CD14-positive monocyte (primary cell): Measurements from ENCODE around the gene PLBD1. TPM values are rescaled to one million over a fixed set of nuclear protein-coding genes. Genes with fewer than 3 reads are reported as not detected.

Experiments used
- DNase-seq, 3 donors: peaks; one replicate each; pipeline ENCODE4 v3.0.0-alpha.2; 2011 to 2022
- H2AFZ ChIP-seq: 2 replicates; pipeline ENCODE4 v1.6.0; 2012; ENCODE audit warnings: mild to moderate bottlenecking, low read depth, low read length, inconsistent platforms; ENCODE audit not compliant: insufficient read depth, poor library complexity, severe bottlenecking
- H3K27ac ChIP-seq, 2 donors: 1 replicate in 1 of 2; 2 replicates in 1 of 2; pipeline ENCODE4 v1.5.1; 2012 to 2013; ENCODE audit warnings: low read length in 2 of 2, control low read depth in 1 of 2, inconsistent platforms in 1 of 2, low read depth in 1 of 2, mild to moderate bottlenecking in 1 of 2
- H3K27me3 ChIP-seq, 2 donors: one replicate each; pipeline versions ENCODE4 v1.6.0 to v1.6.1; 2011 to 2013; ENCODE audit warnings: low read length in 2 of 2; ENCODE audit not compliant: control insufficient read depth in 2 of 2, insufficient read depth in 2 of 2
- H3K36me3 ChIP-seq, 2 donors: replicated peaks in 1 of 2; 1 replicate in 1 of 2; 2 replicates in 1 of 2; pipeline versions ENCODE4 v1.5.1 to v1.6.1; 2012 to 2013; ENCODE audit warnings: low read length in 2 of 2, control low read depth in 1 of 2, inconsistent platforms in 1 of 2, mild to moderate bottlenecking in 1 of 2; ENCODE audit not compliant: insufficient read depth in 2 of 2, control insufficient read depth in 1 of 2
- H3K4me1 ChIP-seq, 2 donors: 1 replicate in 1 of 2; 2 replicates in 1 of 2; pipeline versions ENCODE4 v1.5.1 to v1.6.1; 2012 to 2013; ENCODE audit warnings: low read length in 2 of 2, control low read depth in 1 of 2, inconsistent platforms in 1 of 2, mild to moderate bottlenecking in 1 of 2, moderate library complexity in 1 of 2; ENCODE audit not compliant: insufficient read depth in 2 of 2, control insufficient read depth in 1 of 2
- H3K4me2 ChIP-seq: replicated peaks from 2 replicates; pipeline ENCODE3; 2012; ENCODE audit warnings: low read length, moderate library complexity, mild to moderate bottlenecking; ENCODE audit not compliant: poor library complexity, severe bottlenecking; ENCODE audit errors: extremely low read depth
- H3K4me3 ChIP-seq, 3 experiments: fragments of 200-600 bp in 1 of 3; sonication (generic) in 1 of 3; replicated peaks in 1 of 3; 1 replicate in 2 of 3; 2 replicates in 1 of 3; pipeline ENCODE4 v1.5.1; 2011 to 2013; ENCODE audit warnings: low read length in 3 of 3, mild to moderate bottlenecking in 3 of 3, control low read depth in 2 of 3, low read depth in 2 of 3, inconsistent platforms in 1 of 3, moderate library complexity in 1 of 3
- H3K79me2 ChIP-seq: 2 replicates; pipeline ENCODE4 v1.6.0; 2012; ENCODE audit warnings: mild to moderate bottlenecking, control low read depth, inconsistent platforms, low read length, moderate library complexity; ENCODE audit not compliant: insufficient read depth
- H3K9ac ChIP-seq: 2 replicates; pipeline ENCODE4 v1.6.0; 2017; ENCODE audit warnings: low read length, mild to moderate bottlenecking; ENCODE audit not compliant: insufficient read depth, poor library complexity, severe bottlenecking
- H3K9me3 ChIP-seq, 2 donors: replicated peaks in 1 of 2; 1 replicate in 1 of 2; 2 replicates in 1 of 2; pipeline versions ENCODE4 v1.5.1 to v1.6.1; 2012 to 2013; ENCODE audit warnings: low read length in 2 of 2, control low read depth in 1 of 2; ENCODE audit not compliant: control insufficient read depth in 1 of 2, insufficient read depth in 1 of 2
- H4K20me1 ChIP-seq: 2 replicates; pipeline ENCODE4 v1.6.0; 2012; ENCODE audit warnings: mild to moderate bottlenecking, low read length, control low read depth, moderate library complexity; ENCODE audit not compliant: insufficient read depth
- H3K27ac Mint-ChIP-seq, 7 donors: one replicate each; pipeline ENCODE4 v1.8.0; 2020; ENCODE audit warnings: mild to moderate bottlenecking in 7 of 7, mixed read lengths in 7 of 7, moderate library complexity in 6 of 7, inconsistent platforms in 2 of 7
- H3K27me3 Mint-ChIP-seq, 3 donors: one replicate each; pipeline ENCODE4 v1.8.0; 2021 to 2022; ENCODE audit warnings: low read depth in 3 of 3, mild to moderate bottlenecking in 3 of 3, mixed read lengths in 3 of 3, moderate library complexity in 3 of 3, inconsistent platforms in 1 of 3
- H3K36me3 Mint-ChIP-seq, 2 donors: one replicate each; pipeline ENCODE4 v1.8.0; 2020; ENCODE audit warnings: mixed read lengths in 2 of 2, inconsistent platforms in 1 of 2, mild to moderate bottlenecking in 1 of 2
- H3K4me1 Mint-ChIP-seq: one replicate; pipeline ENCODE4 v1.8.0; 2020; ENCODE audit warnings: mild to moderate bottlenecking, mixed read lengths
- H3K4me3 Mint-ChIP-seq, 2 donors: one replicate each; pipeline ENCODE4 v1.8.0; 2020; ENCODE audit warnings: mild to moderate bottlenecking in 2 of 2, mixed read lengths in 2 of 2, moderate library complexity in 1 of 2
- H3K9me3 Mint-ChIP-seq, 7 donors: one replicate each; pipeline ENCODE4 v1.8.0; 2020 to 2022; ENCODE audit warnings: mixed read lengths in 7 of 7, mild to moderate bottlenecking in 6 of 7, moderate library complexity in 6 of 7, inconsistent platforms in 2 of 7
- CTCF ChIP-seq: fragments of 200-600 bp; IDR thresholded peaks from one replicate; pipeline ENCODE4 v1.8.0; 2022; ENCODE audit warnings: antibody characterized with exemption, mild to moderate bottlenecking
- WGBS: methylation state at CpG from one replicate; pipeline ENCODE4 v1.1.5; 2013; ENCODE audit warnings: missing lambda C conversion rate; ENCODE audit not compliant: insufficient coverage; 5-methylcytosine and 5-hydroxymethylcytosine counted together
- intact Hi-C, 2 donors: fragments of 100-400 bp; cut with micrococcal nuclease; formaldehyde crosslinking; loops; one replicate each; pipeline versions ENCODE4 v1.15.0 to v1.15.1; 2023
- polyA plus RNA-seq, 3 donors: library from polyadenylated mRNA; depleted of rRNA in 1 of 3; unstranded in 2 of 3; stranded (reverse) in 1 of 3; fragments of 300-500 nt in 2 of 3; fragments of >200 nt in 1 of 3; fragmentation: Illumina TruSeq in 2 of 3; gene quantifications; 1 replicate in 2 of 3; 2 replicates in 1 of 3; pipeline ENCODE4 v1.2.3, GENCODE V29; 2012 to 2021

The PLBD1 gene
- polyA plus RNA-seq, 3 donors = 317 to 876 (median 543) TPM

GRCh38 chr12:14573118-14573517 lies 5.4 kb upstream of the PLBD1 start:
- Histone ChIP-seq H3K79me2 (peaks cover 27% of the 10 kb centered on the region), H2AFZ (no peak overlapping the region), H3K27me3 (no peaks in the 10 kb centered on the region), H3K4me2 (no peak overlapping the region), H3K9ac (no peak overlapping the region), H3K9me3 (no peaks in the 10 kb centered on the region), H3K4me1 (peaks cover 71 to 72% of the 10 kb centered on the region in 2 donors), H3K36me3 (no peaks in the 10 kb centered on the region), H3K4me3 (no peak overlapping the region), H3K27ac (no peak overlapping the region), H4K20me1 (no peaks in the 10 kb centered on the region)
- no peak for TF ChIP-seq CTCF
- H3K27ac Mint-ChIP-seq = no peak overlapping the region
- H3K27me3 Mint-ChIP-seq = no peaks in the 10 kb centered on the region
- peaks cover 73% of the 10 kb centered on the region for H3K4me1 Mint-ChIP-seq
- no peak overlapping the region for H3K4me3 Mint-ChIP-seq
- peaks cover 0 to 1% (median 0%) of the 10 kb centered on the region in 7 donors for H3K9me3 Mint-ChIP-seq
- no peak for DNase-seq
- intact Hi-C loops = no loop called here
- 100% methylated on average over 1 of the region's 5 CpGs for WGBS
- H3K36me3 Mint-ChIP-seq = peaks cover 0 to 12% of the 10 kb centered on the region in 2 donors

- Histone ChIP-seq H3K4me2 (no peak overlapping the region), H3K79me2 (peaks cover 34% of the 10 kb centered on the region), H3K36me3 (no peaks in the 10 kb centered on the region), H3K4me1 (peaks cover 67 to 71% of the 10 kb centered on the region in 2 donors), H3K27me3 (no peaks in the 10 kb centered on the region), H3K9me3 (no peaks in the 10 kb centered on the region), H3K9ac (no peak overlapping the region), H3K4me3 (no peak overlapping the region), H2AFZ (no peak overlapping the region), H4K20me1 (no peaks in the 10 kb centered on the region), H3K27ac (no peak overlapping the region)
- WGBS = no CpG with 5 or more reads among the region's 4 CpGs
- no peak for DNase-seq
- peaks cover 0 to 12% of the 10 kb centered on the region in 2 donors for H3K36me3 Mint-ChIP-seq
- TF ChIP-seq CTCF = no peak
- peaks cover 0 to 3% (median 0%) of the 10 kb centered on the region in 7 donors for H3K9me3 Mint-ChIP-seq
- no peak overlapping the region for H3K27ac Mint-ChIP-seq
- intact Hi-C loops = no loop called here
- H3K4me3 Mint-ChIP-seq = no peak overlapping the region
- H3K27me3 Mint-ChIP-seq = no peaks in the 10 kb centered on the region
- peaks cover 70% of the 10 kb centered on the region for H3K4me1 Mint-ChIP-seq
Observed at GRCh38 chr12:14572401-14572800, 4.7 kb upstream of the PLBD1 start.
